ENCODE measurements around the gene FILIP1.
A peak's percentile ranks its signal among the peaks of the same experiment; 100 is the strongest.

FILIP1 gene

GRCh38 chr6:75284632-75285282, 208.8 kb downstream of the FILIP1 start, which contains the start of gene TMEM30A:
Gene TMEM30A (minus strand): TSS chr6:75284792. CDS start chr6:75284638, 154 bp downstream.
- peak within 1 kb of the TSS; percentile 89 for H2AFZ ChIP-seq (ENCODE audit: low read depth, low read length)
- peaks cover 21% of the 10 kb centered on the region for H4K20me1 ChIP-seq (ENCODE audit: insufficient read depth, low read length)
- H3K36me3 ChIP-seq (replicated peaks; ENCODE audit: low read depth, low read length): no peaks in the 10 kb centered on the region
- no peaks in the 10 kb centered on the region for H3K27me3 ChIP-seq (ENCODE audit: low read depth, low read length)
- peak within 1 kb of the TSS; percentile 88 for H3K27ac ChIP-seq (ENCODE audit: low read length)
- no peaks in the 10 kb centered on the region for H3K9me3 ChIP-seq (ENCODE audit: insufficient read depth, low read length)
- TF ChIP-seq, protein P1, sequence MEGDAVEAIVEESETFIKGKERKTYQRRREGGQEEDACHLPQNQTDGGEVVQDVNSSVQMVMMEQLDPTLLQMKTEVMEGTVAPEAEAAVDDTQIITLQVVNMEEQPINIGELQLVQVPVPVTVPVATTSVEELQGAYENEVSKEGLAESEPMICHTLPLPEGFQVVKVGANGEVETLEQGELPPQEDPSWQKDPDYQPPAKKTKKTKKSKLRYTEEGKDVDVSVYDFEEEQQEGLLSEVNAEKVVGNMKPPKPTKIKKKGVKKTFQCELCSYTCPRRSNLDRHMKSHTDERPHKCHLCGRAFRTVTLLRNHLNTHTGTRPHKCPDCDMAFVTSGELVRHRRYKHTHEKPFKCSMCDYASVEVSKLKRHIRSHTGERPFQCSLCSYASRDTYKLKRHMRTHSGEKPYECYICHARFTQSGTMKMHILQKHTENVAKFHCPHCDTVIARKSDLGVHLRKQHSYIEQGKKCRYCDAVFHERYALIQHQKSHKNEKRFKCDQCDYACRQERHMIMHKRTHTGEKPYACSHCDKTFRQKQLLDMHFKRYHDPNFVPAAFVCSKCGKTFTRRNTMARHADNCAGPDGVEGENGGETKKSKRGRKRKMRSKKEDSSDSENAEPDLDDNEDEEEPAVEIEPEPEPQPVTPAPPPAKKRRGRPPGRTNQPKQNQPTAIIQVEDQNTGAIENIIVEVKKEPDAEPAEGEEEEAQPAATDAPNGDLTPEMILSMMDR (IDR thresholded peaks at IDR 0.05; ENCODE audit: low read depth, low read length): 0 out of 2 replicates have a peak, but pooled peaks have one; percentile 4
- no peak for TF ChIP-seq EZH2phosphoT487 (IDR thresholded peaks at IDR 0.05; ENCODE audit: low read depth)
- peak within 1 kb of the TSS; percentile 81 for H3K4me2 ChIP-seq (ENCODE audit: low read length)
- peak within 1 kb of the TSS; percentile 86 for H3K9ac ChIP-seq (ENCODE audit: low read length)
- peaks cover 63% of the 10 kb centered on the region for H3K79me2 ChIP-seq (ENCODE audit: low read length)
- H3K4me3 ChIP-seq (ENCODE audit: low read length): peak within 1 kb of the TSS; percentile 89
- H3K4me1 ChIP-seq (ENCODE audit: low read length): peaks cover 41% of the 10 kb centered on the region

GRCh38 chr6:75283907-75284631, 209.5 kb downstream of the FILIP1 start:
- Histone ChIP-seq H3K4me1 (ENCODE audit: low read length) (peaks cover 41% of the 10 kb centered on the region), H2AFZ (ENCODE audit: low read depth, low read length) (peak overlapping the region; percentile 58), H3K36me3 (replicated peaks; ENCODE audit: low read depth, low read length) (no peaks in the 10 kb centered on the region), H3K4me3 (ENCODE audit: low read length) (peak overlapping the region; percentile 89), H3K4me2 (ENCODE audit: low read length) (peak overlapping the region; percentile 81), H3K27ac (ENCODE audit: low read length) (peak overlapping the region; percentile 88), H3K27me3 (ENCODE audit: low read depth, low read length) (no peaks in the 10 kb centered on the region), H3K79me2 (ENCODE audit: low read length) (peaks cover 70% of the 10 kb centered on the region), H3K9ac (ENCODE audit: low read length) (peak overlapping the region; percentile 86), H4K20me1 (ENCODE audit: insufficient read depth, low read length) (peaks cover 21% of the 10 kb centered on the region), H3K9me3 (ENCODE audit: insufficient read depth, low read length) (no peaks in the 10 kb centered on the region)
- TF ChIP-seq EZH2phosphoT487 (IDR thresholded peaks at IDR 0.05; ENCODE audit: low read depth): no peak
- TF ChIP-seq, protein P1 (IDR thresholded peaks at IDR 0.05; ENCODE audit: low read depth, low read length): no peak

DNA sequence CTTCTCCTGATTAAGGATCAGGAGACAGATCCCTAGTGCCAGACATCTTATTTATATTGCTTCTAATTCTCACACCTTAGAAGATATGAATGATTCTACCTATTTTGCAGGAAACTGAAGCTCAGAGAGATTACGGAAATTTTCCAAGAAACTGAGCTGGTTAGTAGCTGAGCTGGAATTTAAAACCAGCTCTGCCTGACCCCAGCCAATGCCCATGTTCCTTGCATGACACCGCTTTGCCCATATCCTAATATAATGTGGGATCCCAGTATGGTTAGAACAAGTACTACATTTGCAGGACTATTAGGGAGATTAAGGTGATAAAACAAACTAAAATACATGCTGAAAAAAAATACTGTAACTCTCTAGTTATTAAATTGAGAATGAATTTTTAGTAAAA, 210.9 kb downstream of the FILIP1 start:
- Histone ChIP-seq H4K20me1 (ENCODE audit: insufficient read depth, low read length) (peaks cover 29% of the 10 kb centered on the region), H3K4me2 (ENCODE audit: low read length) (peak overlapping the region; percentile 81), H3K4me1 (ENCODE audit: low read length) (peaks cover 37% of the 10 kb centered on the region), H3K9ac (ENCODE audit: low read length) (peak overlapping the region; percentile 86), H3K79me2 (ENCODE audit: low read length) (peaks cover 77% of the 10 kb centered on the region), H3K27ac (ENCODE audit: low read length) (no peak overlapping the region), H3K36me3 (replicated peaks; ENCODE audit: low read depth, low read length) (no peaks in the 10 kb centered on the region), H3K9me3 (ENCODE audit: insufficient read depth, low read length) (no peaks in the 10 kb centered on the region), H3K27me3 (ENCODE audit: low read depth, low read length) (no peaks in the 10 kb centered on the region), H2AFZ (ENCODE audit: low read depth, low read length) (no peak overlapping the region), H3K4me3 (ENCODE audit: low read length) (peak overlapping the region; percentile 89)
- TF ChIP-seq EZH2phosphoT487 (IDR thresholded peaks at IDR 0.05; ENCODE audit: low read depth): no peak

- H3K79me2 ChIP-seq (ENCODE audit: low read length): peaks cover 85% of the 10 kb centered on the region
- peaks cover 33% of the 10 kb centered on the region for H4K20me1 ChIP-seq (ENCODE audit: insufficient read depth, low read length)
Observed at GRCh38 chr6:75281653-75282052, 211.9 kb downstream of the FILIP1 start.

More at GRCh38 chr6:75281653-75282052, 211.9 kb downstream of the FILIP1 start:
- TF ChIP-seq, protein P1 (IDR thresholded peaks at IDR 0.05; ENCODE audit: low read depth, low read length): no peak
- TF ChIP-seq EZH2phosphoT487 (IDR thresholded peaks at IDR 0.05; ENCODE audit: low read depth): no peak
- Histone ChIP-seq H3K4me3 (ENCODE audit: low read length) (peak overlapping the region; percentile 19), H3K36me3 (replicated peaks; ENCODE audit: low read depth, low read length) (no peaks in the 10 kb centered on the region), H3K4me1 (ENCODE audit: low read length) (peaks cover 26% of the 10 kb centered on the region), H2AFZ (ENCODE audit: low read depth, low read length) (no peak overlapping the region), H3K9ac (ENCODE audit: low read length) (no peak overlapping the region), H3K27me3 (ENCODE audit: low read depth, low read length) (no peaks in the 10 kb centered on the region), H3K27ac (ENCODE audit: low read length) (no peak overlapping the region), H3K9me3 (ENCODE audit: insufficient read depth, low read length) (no peaks in the 10 kb centered on the region), H3K4me2 (ENCODE audit: low read length) (peak overlapping the region; percentile 29)

Measured in OCI-LY3 (cell line).